HL-60 (cell line): ENCODE measurements around the gene ASCC1.

Source experiments
- CTCF ChIP-seq: IDR thresholded peaks from one replicate; pipeline ENCODE4 v1.5.1; 2011; ENCODE audit warnings: low read length, control low read depth, inconsistent platforms; ENCODE audit not compliant: insufficient read depth
- GABPA ChIP-seq: IDR thresholded peaks from 2 replicates; pipeline ENCODE4 v1.6.1; 2012; ENCODE audit warnings: low read depth
- POLR2AphosphoS5 ChIP-seq: IDR thresholded peaks from 2 replicates; pipeline ENCODE4 v1.6.1; 2012; ENCODE audit warnings: low read depth
- REST ChIP-seq: IDR thresholded peaks from 2 replicates; pipeline ENCODE4 v1.6.1; 2012; ENCODE audit warnings: low read depth; ENCODE audit not compliant: insufficient replicate concordance
- SPI1 ChIP-seq: IDR thresholded peaks from 2 replicates; pipeline ENCODE4 v1.6.1; 2012; ENCODE audit warnings: low read depth, mild to moderate bottlenecking, borderline replicate concordance

- TF ChIP-seq CTCF (no peak), GABPA (no peak), POLR2AphosphoS5 (no peak), REST (no peak), SPI1 (no peak)
These were observed 134.1 kb downstream of the ASCC1 start for GRCh38 chr10:72081772-72082590.
